ENCODE measurements around the gene TMEM33.
"Not testable (repeated sequence)": the region's sequence is repeated elsewhere in the genome, so short reads cannot be mapped to it uniquely, and the experiment has no call there.

Gene TMEM33

DNA sequence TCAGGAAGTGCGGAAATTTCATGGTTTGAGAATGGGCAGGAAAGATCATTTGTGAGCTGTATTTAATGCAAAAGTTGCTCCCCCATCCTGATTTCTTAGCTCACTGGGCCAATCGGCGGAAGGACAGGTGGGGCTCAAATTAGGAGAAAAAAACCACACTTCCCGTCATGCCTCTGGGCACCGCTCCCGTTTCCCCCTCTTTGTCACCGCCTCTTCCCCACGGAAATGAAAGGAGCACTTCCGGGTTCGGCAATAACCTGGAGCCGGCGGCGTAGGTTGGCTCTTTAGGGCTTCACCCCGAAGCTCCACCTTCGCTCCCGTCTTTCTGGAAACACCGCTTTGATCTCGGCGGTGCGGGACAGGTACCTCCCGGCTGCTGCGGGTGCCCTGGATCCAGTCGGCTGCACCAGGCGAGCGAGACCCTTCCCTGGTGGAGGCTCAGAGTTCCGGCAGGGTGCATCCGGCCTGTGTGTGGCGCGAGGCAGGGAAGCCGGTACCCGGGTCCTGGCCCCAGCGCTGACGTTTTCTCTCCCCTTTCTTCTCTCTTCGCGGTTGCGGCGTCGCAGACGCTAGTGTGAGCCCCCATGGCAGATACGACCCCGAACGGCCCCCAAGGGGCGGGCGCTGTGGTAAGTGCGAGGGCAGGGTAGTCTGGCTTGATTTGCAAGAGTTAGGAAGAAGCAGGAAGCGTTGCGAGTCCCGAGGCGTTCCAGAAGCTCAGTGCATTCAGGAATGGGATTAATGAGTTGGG, at the start of gene TMEM33:
TMEM33 (plus strand) TSS at position 529 of the 751 bp plus-strand sequence; CDS start at position 585, 56 bp downstream.
- peak; percentile 79 to 80 for DNase-seq

DNA sequence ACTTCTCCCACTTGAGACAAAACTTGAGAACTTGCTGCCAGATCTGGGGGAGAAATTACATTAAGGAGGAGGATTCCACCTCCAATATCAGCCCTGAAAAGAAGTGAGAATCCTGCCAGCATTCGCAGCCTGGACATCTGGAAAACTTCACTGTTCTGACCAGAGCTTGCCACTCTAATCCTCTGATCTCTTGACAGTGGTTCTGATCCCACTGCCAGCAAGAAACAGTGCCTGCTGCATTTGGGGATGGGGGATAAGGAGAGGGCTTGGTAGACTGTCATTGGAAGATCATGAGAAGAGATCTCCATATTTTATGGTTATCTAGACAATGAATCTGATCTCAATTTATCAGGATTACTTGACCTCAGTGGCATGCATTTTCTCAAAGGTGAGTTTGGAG, 49.8 kb upstream of the TMEM33 start:
- DNase-seq: no peak

DNA sequence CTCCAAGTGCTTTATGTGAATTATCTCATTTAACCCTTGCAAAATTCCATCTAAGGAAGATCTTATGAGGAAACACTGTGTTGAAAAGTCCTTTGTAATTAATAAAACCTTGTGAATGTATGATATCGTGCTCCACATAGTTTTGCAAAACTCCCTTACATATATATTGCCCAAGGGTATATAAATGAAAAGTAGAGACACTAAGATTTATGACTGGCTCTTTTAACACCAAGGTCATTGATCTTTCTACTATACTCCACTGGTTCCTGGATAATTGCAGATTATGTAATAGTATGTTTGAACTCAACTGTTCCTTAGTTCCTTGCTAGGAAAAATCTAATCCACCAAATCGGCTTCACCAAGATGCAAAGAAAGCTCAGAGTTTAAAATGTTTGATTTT, 48.0 kb upstream of the TMEM33 start:
- DNase-seq: no peak

DNA sequence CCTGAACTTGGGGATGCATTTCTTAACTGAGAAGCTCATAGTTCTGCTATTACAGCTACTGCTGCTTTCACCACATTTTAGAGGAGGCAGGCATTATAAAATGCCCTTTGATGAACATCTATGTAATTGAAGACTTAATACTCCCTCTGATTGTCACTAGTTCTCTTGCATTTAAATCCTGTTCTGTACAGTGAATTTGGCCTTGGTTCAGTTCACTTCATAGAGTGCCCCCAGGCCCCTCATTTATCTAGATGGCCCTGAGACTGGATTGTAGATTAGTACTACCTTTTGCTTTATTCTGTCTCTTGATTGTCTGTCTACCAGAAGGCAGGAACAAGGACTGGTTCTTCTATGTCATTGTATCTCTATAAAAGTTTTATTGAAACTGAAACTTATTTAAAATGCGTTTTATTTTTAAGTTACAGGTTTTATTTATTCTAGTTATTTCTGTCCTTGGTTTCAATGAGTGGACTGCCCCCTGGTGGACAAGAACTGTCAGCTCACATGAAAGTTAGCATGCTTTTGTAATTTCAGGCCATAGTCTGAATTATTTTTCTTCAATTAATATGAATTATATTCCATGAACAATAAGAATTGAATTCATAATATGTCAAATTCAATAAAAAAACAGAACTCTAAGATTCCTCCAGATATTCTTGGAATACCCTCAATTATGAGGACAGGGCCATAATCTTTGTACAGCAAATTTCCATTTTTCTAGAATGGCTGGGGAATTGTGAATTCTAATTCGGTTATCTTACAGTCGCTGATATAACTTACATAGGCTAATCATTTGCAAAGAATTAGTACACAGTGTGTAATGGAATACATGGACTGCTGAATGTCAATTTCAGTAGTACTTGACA, 47.2 kb upstream of the TMEM33 start:
- peak; percentile 23 to 37 for DNase-seq

DNA sequence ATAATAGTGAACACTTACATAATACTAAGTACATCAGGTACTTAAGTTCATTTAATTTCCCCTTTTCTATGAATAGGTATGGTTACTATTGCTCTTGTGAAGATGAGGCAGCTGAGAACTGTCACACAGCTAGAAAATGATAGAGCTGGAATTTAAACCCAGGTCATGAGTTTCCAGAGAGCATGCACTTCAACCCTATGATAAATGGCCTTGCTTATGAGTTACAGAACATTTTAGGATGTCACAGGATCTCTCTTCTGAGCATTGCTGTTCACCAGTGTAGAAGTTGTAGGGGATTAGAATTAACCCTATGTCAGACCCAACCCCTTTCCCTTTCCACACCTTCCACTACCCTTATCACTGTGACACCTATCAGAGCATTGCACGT, 46.5 kb upstream of the TMEM33 start:
- no peak for DNase-seq

GRCh38 chr4:41889317-41889716, 45.9 kb upstream of the TMEM33 start:
- no peak for DNase-seq

- DNase-seq: no peak
Measured at GRCh38 chr4:41890085-41890484, 45.1 kb upstream of the TMEM33 start.

GRCh38 chr4:41896648-41897047, 38.6 kb upstream of the TMEM33 start:
- DNase-seq: no peak

GRCh38 chr4:41897698-41898097, 37.5 kb upstream of the TMEM33 start:
- DNase-seq: no peak

- not testable (repeated sequence) for DNase-seq
Measured at GRCh38 chr4:41909136-41909535, 26.1 kb upstream of the TMEM33 start.

- no peak for DNase-seq
Measured at GRCh38 chr4:41912546-41912945, 22.7 kb upstream of the TMEM33 start.

DNA sequence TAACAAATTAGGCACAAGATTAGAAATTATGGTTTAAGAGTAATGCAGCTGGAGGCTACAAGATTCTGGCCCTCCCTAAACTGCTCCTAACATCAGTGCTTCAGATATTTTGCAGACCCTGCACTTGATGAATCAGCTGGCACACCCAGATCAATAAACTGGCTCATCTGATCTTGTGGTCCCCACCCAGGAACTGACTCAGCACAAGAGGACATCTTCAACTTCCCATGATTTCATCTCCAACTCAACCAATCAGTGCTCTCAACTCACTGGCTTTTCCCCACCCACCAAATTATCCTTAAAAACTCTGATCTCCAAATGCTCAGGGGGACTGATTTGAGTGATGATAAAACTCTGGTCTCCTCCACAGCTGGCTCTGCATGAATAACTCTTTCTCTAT, 21.7 kb upstream of the TMEM33 start:
- no peak for DNase-seq

DNA sequence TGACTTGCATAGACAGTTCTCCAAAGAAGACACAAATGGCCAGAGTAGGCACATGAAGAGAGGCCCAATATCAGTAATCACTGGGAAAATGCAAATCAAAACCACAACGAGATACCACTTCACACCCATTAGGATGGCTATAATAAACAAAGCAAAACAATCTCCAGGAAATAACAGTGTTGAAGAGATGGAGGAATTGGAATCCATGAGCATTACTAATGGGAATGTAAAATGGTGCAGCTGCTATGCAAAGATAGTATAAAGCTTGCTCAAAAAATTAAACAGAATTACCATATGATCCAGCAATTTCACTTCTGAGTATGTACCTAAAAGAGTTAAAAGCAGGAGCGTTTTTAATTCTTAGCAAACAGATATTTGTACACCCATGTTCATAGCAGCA, 17.0 kb upstream of the TMEM33 start:
- DNase-seq: no peak

- DNase-seq: not testable (repeated sequence)
Measured at GRCh38 chr4:41920416-41920815, 14.8 kb upstream of the TMEM33 start.

GRCh38 chr4:41921476-41921875, 13.8 kb upstream of the TMEM33 start:
- no peak for DNase-seq

DNA sequence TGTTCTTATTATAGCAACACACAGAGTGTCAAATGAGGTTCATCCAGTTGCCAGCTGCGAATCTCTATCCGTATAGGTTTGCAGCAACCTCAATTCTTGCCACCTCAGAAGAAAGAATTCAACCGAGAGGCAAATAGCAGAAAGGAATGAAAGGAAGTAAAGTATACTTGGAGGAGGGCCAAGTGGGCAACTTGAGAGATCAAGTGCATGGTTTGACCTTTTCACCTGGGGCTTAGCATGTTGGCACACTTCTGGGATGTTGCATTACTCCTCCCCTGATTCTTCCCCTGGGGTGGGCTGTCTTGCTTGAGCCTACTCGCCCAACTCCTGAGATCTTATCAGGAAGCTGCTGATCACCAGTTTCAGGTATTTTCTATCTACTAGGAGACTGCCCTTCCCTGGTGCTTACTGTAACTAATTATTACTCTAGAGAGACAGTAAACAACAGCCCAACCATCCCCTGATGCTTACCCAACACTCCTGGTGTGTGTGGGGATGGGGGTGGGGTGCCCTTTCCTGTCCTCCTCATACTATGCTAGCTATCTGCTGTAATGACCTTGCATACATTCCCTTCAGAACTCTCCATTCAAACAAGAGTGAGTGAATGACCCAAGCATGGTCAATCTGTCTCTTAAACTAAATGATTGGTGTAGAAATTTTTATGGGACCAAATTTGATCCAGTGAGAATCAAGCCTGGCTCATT, 7.3 kb upstream of the TMEM33 start:
- no peak for DNase-seq

DNA sequence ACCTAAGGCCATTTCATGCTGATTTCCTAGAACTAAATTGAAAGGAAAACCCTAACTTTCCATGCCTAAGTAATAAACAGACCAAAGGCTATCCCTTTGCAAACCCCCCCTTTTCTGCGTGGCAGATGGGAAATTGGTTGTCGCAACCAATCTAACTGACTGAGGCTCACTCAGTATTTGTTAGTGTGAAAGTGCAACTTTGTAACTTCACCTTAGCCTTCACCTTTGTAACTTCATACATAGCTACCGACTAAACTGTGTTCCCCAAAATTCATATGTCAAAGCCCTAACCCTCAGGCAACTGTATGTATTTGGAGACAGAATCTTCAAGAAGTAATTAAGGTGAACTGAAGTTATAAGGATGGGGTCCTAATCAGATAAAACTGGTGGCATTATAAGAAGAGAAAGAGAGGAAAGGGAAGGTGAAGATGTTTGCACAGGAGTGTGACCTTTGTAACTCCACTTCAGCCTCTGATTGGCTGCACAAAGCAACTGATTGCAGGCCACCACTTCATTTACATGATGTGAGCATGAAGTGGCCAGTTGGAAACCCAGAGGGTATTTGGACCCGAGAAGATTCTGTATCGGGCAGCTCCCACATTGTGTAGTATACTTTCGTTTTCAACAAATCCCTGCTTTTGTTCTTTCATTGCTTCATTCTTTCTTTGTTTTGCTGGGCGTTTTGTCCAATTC, 4.9 kb upstream of the TMEM33 start:
- DNase-seq: no peak

DNA sequence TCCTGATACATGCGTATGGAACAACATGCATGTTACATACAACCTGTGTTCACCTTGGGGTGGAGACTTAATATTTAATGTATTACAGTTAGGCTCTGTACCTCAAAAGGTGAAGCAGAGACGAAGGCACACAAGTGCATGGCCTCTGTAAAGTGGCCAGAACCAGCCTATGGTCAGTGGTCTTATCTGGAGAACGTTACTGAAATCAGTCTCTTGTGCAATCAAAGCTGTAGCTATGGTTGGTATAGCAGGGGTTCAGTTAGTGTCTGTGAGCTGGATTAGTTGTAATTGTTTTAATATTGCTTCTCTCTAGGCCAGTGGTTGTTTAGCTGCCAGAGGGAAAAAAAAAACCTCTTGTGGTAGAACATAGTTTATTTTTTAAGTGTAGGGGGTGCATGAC, 2.2 kb upstream of the TMEM33 start:
- DNase-seq: no peak

DNA sequence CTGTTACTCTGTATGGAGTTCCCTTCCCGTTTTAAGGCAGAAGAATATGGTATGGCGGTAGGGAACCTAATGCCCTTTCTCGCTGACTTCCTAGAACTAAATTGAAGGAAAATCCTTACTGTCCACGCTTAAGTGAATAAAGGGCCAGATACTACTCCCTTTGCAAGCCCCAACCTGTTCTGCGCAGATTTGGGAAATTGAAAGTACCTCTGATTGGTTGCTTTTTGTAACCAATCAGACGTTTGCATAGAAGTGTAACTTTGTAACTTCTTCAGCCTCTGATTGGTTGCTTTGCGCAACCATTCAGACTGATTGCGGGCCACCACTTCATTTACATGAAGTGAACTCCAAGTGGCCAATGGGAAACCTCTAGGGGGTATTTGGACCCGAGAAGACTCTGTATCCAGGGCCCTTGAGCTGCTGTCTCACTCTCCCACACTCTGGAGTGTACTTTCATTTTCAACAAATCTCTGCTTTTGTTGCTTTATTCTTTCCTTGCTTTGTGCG, 1.2 kb upstream of the TMEM33 start:
- DNase-seq: peak; percentile 2 to 53

DNA sequence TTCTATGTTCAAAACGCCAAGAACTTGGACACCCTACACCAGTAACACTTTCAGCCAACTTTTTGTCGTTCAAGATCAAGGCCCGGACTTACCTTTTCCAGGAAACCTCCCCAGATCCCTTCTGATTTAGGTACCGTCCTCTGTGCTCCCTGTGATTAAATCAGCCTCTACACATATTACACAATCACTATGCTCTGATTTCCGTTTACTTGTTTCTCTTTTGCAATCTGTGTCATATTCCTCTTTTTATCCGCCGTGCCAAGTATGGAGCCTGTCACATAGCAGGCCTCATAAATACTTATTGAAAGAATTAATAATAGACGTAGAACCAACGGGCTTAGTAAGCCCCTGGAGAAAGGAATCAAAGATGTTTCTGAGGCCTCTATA, 722 bp upstream of the TMEM33 start:
- no peak for DNase-seq

GRCh38 chr4:41935652-41936021, 408 bp downstream of the TMEM33 start:
- no peak for DNase-seq

DNA sequence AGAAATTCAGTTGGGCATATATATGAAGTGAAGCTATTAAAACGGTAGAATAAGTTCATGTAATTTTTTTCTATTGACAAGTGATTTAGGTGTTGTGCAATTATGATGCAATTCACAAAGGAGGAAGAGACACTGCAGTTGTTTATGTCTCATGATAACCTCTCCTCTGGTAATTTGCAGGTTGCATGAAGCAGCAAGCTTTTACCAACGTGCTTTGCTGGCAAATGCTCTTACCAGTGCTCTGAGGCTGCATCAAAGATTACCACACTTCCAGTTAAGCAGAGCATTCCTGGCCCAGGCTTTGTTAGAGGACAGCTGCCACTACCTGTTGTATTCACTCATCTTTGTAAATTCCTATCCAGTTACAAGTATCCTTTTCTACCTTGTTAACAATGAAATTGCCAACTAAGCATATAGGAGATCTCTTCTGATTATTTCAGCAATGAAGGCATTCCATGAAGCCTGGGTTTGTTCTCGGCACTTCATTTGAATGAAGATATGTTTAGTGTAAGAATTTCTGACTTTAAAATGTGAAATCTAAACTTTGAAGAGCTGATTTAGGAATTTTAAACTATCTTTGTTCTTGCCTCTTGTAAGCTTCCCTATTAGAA, 3.9 kb downstream of the TMEM33 start:
- no peak for DNase-seq
